DOHH2 (cell line): ENCODE measurements around the gene LRRTM4.

Experiments used
- CTCF ChIP-seq: fragments of 200-600 bp; sonication (generic); IDR thresholded peaks from one replicate; pipeline ENCODE4 v1.5.1; 2014; ENCODE audit warnings: antibody characterized with exemption, mild to moderate bottlenecking, low read depth, low read length; ENCODE audit not compliant: poor library complexity, severe bottlenecking
- EZH2phosphoT487 ChIP-seq: fragments of 200-600 bp; sonication (generic); IDR thresholded peaks from 2 replicates; pipeline ENCODE4 v1.6.1; 2017; ENCODE audit warnings: borderline replicate concordance, mild to moderate bottlenecking, antibody characterized with exemption, low read length, moderate library complexity, mixed read lengths

- TF ChIP-seq CTCF (no peak), EZH2phosphoT487 (no peak)
These were observed 44.4 kb upstream of the LRRTM4 start for GRCh38 chr2:77566582-77566981.
